ENCODE results near the gene BZW1. TPM values are rescaled to one million over a fixed set of nuclear protein-coding genes. Genes with fewer than 3 reads are reported as not detected.

The BZW1 gene
- total RNA-seq, 4 donors from 2014 or later, result 204 to 317 (median 240) TPM

- TF ChIP-seq POLR2A (IDR thresholded peaks at IDR 0.05), result no peak
- TF ChIP-seq CTCF (IDR thresholded peaks at IDR 0.05 in 4 of 5, conservative IDR thresholded peaks at IDR 0.05 in 1 of 5), result no peak
- Histone ChIP-seq H3K36me3 (peaks cover 0 to 5% of the 10 kb centered on the region in 2 donors), H3K9me3 (no peaks in the 10 kb centered on the region), H3K4me3 (no peak overlapping the region), H3K4me1 (peaks cover 0 to 5% of the 10 kb centered on the region in 2 donors), H3K27ac (no peak overlapping the region), H3K27me3 (no peaks in the 10 kb centered on the region)
- intact Hi-C loops (cut with DNase I; ENCODE audit: low total_unique reads) (no loop called here), in situ Hi-C loops (cut with MboI; ENCODE audit: low sequenced_read_pairs in 4 of 4) (no loop called here)
- DNase-seq, result no peak
- no peak for ATAC-seq
Measured at GRCh38 chr2:200829258-200829655, 17.5 kb downstream of the BZW1 start.

- H3K36me3 ChIP-seq, result no peaks in the 10 kb centered on the region
- intact Hi-C loops (cut with DNase I; ENCODE audit: low total_unique reads) (no loop called here), in situ Hi-C loops (cut with MboI; ENCODE audit: low sequenced_read_pairs in 4 of 4) (no loop called here)
- no peak for DNase-seq
- ATAC-seq, result no peak
- no peak overlapping the region for H3K27ac ChIP-seq
- no peaks in the 10 kb centered on the region for H3K9me3 ChIP-seq
- TF ChIP-seq POLR2A (IDR thresholded peaks at IDR 0.05), result no peak
- TF ChIP-seq CTCF (IDR thresholded peaks at IDR 0.05 in 4 of 5, conservative IDR thresholded peaks at IDR 0.05 in 1 of 5), result no peak
- H3K27me3 ChIP-seq, result no peaks in the 10 kb centered on the region
- H3K4me3 ChIP-seq, result no peak overlapping the region
- no peaks in the 10 kb centered on the region for H3K4me1 ChIP-seq
Measured at GRCh38 chr2:200834701-200835100, 23.0 kb downstream of the BZW1 start.

- Histone ChIP-seq H3K4me3 (no peak overlapping the region), H3K36me3 (no peaks in the 10 kb centered on the region), H3K4me1 (no peaks in the 10 kb centered on the region), H3K27me3 (no peaks in the 10 kb centered on the region), H3K27ac (no peak overlapping the region), H3K9me3 (no peaks in the 10 kb centered on the region)
- intact Hi-C loops (cut with DNase I; ENCODE audit: low total_unique reads) (no loop called here), in situ Hi-C loops (cut with MboI; ENCODE audit: low sequenced_read_pairs in 4 of 4) (no loop called here)
- DNase-seq (no peak), ATAC-seq (no peak)
- TF ChIP-seq POLR2A (IDR thresholded peaks at IDR 0.05) (no peak), CTCF (IDR thresholded peaks at IDR 0.05 in 4 of 5, conservative IDR thresholded peaks at IDR 0.05 in 1 of 5) (no peak)
Measured at GRCh38 chr2:200839513-200839912, 27.8 kb downstream of the BZW1 start.

- no peak for DNase-seq
- Histone ChIP-seq H3K4me3 (no peak overlapping the region), H3K9me3 (no peaks in the 10 kb centered on the region), H3K4me1 (no peaks in the 10 kb centered on the region), H3K27ac (no peak overlapping the region), H3K36me3 (no peaks in the 10 kb centered on the region), H3K27me3 (no peaks in the 10 kb centered on the region)
- in situ Hi-C loops (cut with MboI; ENCODE audit: low sequenced_read_pairs in 4 of 4) (no loop called here), intact Hi-C loops (cut with DNase I; ENCODE audit: low total_unique reads) (no loop called here)
- TF ChIP-seq POLR2A (IDR thresholded peaks at IDR 0.05), result no peak
- no peak for TF ChIP-seq CTCF (IDR thresholded peaks at IDR 0.05 in 4 of 5, conservative IDR thresholded peaks at IDR 0.05 in 1 of 5)
- ATAC-seq, result no peak
Measured at GRCh38 chr2:200843993-200844948, 32.6 kb downstream of the BZW1 start.
